Activated CD4-positive, alpha-beta T cell treated with anti-CD3 and anti-CD28 coated beads for 1 hour (primary cell): Measurements from ENCODE around the gene ZNF775.
"Not testable (repeated sequence)": the region's sequence is repeated elsewhere in the genome, so short reads cannot be mapped to it uniquely, and the experiment has no call there.

Experiments
- DNase-seq: peaks from one replicate; pipeline ENCODE4 v3.0.0-alpha.2; 2020

Gene ZNF775

GRCh38 chr7:150383710-150384397, 4.7 kb downstream of the ZNF775 start:
- no peak for DNase-seq

- DNase-seq, result no peak
These were observed 5.5 kb downstream of the ZNF775 start for GRCh38 chr7:150384406-150385301.

DNA sequence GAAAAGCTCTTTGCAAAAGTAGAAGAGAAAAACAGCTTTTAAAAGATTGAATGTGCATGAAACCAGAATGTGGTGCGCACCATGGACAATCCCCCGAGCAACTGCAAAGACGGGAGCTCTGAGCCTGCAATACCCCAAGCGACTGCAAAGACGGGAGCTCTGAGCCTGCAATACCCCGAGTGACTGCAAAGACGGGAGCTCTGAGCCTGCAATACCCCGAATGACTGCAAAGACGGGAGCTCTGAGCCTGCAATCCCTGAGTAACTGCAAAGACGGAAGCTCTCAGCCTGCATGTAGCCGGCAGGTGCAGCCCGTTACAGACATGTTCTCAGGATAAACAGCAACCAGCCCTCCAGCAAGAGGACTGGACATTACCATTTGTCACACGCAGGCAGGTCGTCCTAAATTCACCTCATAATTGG, 6.2 kb downstream of the ZNF775 start:
- DNase-seq, result no peak

- not testable (repeated sequence) for DNase-seq
These were observed 6.8 kb downstream of the ZNF775 start for GRCh38 chr7:150385884-150386283.

- no peak for DNase-seq
These were observed 9.2 kb downstream of the ZNF775 start for GRCh38 chr7:150388306-150388705.

- DNase-seq, result no peak
These were observed 9.8 kb downstream of the ZNF775 start for GRCh38 chr7:150388709-150389531.

GRCh38 chr7:150389532-150389816, 10.3 kb downstream of the ZNF775 start:
- DNase-seq, result no peak

GRCh38 chr7:150390205-150390604, 11.1 kb downstream of the ZNF775 start:
- DNase-seq, result no peak

DNA sequence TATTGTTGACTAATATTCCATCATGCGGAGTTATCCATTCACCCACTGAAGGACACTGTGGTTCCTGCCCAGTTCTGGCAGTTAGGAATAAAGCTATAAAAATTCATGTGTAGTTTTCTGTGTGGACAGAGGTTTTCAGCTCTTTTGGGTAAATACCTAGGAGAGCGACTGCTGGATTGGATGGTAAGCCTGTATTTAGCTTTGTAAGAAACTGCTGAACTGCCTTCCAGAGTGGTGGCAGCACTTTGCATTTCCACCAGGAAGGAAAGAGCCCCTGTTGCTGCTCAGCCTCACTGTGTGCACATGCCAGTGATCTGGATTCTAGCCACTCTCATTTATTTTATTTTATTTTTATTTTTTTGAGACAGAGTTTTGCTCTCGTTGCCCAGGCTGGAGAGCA, 14.2 kb downstream of the ZNF775 start:
- DNase-seq, result no peak

GRCh38 chr7:150396426-150396825, 17.3 kb downstream of the ZNF775 start:
- no peak for DNase-seq

GRCh38 chr7:150396851-150397260, 17.7 kb downstream of the ZNF775 start:
- no peak for DNase-seq

- no peak for DNase-seq
These were observed 18.4 kb downstream of the ZNF775 start for GRCh38 chr7:150397346-150398107.

GRCh38 chr7:150398108-150398964, 19.2 kb downstream of the ZNF775 start:
- DNase-seq, result no peak

DNA sequence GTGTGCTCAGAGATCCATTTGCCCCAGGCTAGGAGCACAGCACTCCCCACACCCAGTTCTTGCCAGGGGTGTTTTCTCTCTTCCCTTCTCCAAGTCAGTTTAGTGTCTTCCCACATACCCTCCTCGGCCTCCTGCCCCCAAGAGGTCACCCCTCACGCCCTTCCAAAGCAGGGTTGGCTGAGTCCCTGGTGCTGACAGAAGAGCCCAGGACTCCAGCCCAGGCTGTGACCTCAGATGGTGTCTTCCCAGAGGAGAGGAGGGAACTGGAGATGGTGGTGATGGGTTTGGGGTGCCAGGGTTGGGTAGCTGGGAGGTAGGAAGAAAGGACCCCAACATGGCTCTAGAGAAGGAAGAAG, 19.8 kb downstream of the ZNF775 start:
- DNase-seq, result no peak

GRCh38 chr7:150399421-150400007, 20.4 kb downstream of the ZNF775 start:
- no peak for DNase-seq

GRCh38 chr7:150400008-150400787, 21.1 kb downstream of the ZNF775 start:
- no peak for DNase-seq

GRCh38 chr7:150400788-150401423, 21.8 kb downstream of the ZNF775 start:
- DNase-seq, result no peak

DNA sequence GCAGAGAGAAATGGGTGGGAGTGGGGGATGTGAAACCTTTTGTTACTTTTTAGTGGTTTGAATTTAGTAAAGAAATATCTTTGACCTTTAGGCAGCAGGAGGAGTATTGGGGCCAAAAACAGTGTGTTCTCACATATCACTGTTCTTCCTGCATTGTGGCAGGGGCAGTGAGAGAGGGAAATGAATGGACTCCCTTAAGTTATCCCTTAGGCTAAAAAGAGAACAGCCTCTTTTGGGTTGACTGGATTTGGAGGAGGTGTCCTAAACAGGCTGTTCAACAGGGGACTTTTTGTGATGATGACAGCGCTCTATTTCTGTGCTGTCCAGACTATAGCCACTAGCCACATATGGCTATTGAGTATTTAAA, 22.3 kb downstream of the ZNF775 start:
- DNase-seq, result no peak

DNA sequence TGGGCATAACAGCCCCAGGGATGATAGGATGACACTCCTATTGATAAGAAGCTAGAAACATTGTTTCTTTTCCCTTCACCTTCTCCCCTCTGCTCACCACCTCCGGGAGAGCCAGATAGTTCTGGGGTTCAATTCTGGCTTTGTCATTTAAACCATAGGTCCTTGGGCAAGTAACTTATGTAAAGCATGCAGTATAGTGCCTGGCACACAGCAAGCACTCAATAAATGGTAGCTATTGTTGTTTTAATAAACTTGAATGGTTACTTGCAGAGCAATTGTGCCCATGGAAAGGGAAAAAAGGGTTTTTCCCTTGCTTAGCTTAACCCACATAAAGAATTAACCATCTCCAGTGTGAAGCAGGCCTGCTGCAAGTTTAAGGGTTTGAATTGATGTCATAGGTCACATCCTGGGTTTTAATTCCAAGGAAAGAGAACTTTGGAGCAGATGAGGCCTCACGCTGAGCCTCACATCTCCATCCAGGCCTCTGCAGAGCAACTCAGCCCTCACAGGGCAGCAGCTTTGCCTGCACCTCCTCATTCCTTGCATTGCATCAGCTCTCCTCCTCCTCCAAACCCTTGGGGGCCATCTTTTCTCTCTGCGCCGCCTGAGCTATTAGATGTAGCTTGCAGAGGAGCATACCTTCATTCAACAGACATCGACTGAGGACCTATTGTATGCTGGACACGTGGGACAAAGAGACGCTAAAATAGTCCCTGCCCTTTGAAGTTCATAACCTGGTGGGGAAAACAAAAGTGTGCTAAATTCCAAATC, 22.9 kb downstream of the ZNF775 start:
- DNase-seq, result no peak
